ENCODE results near the gene SLC27A5.

- no peak for TF ChIP-seq CTCF (IDR thresholded peaks at IDR 0.05; ENCODE audit: borderline replicate concordance, extremely low read depth, low read length, poor library complexity, severe bottlenecking)
- no peak for TF ChIP-seq EZH2 (IDR thresholded peaks at IDR 0.05; ENCODE audit: borderline replicate concordance, low read depth, low read length, severe bottlenecking)
These were observed 43.5 kb downstream of the SLC27A5 start for GRCh38 chr19:58468216-58468839.

All from DND-41 (cell line).